ENCODE data around the gene NGDN.

DNA sequence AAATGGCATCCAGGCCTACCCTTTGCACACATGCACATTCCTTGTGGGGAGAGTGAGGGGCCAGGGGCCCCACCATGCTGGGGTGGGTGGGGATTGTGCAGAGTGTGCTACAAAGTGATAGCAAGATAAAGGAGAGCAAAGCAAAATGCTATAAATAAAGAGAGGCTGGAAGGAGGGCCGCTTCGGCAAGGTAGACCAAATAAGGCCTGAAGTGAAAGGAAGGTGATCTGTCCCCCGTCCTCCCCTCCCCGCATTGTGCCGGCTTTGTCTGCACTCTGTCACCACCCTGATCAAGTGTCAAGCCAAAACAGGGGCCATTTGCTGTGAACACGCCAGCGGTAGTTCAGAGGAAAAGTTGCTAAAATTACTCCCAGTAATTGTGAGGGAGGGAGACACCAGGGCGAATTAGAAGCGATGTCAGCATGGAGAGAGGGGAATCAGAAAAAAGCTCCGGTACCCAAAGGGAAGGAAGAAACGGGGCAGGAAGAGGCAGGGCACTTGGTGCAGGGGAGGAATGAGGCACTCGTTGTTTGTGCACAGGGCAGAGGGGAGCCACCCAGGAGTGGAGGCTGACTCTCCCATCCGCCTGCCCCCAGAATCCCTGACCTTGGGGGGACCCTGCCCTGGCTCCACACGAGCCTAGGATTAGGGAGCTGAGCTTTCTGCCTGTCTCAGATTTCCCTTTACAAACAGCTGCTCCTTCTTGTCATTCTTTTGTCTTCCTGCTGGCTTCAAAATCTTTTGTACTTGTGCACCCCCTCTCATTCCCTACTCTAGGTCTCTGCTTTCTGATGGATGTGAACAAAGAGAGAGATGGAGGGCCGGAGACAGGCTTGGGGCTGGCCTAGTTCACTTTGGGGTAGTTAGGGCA, 31.2 kb upstream of the NGDN start:
- TF ChIP-seq, protein P1, sequence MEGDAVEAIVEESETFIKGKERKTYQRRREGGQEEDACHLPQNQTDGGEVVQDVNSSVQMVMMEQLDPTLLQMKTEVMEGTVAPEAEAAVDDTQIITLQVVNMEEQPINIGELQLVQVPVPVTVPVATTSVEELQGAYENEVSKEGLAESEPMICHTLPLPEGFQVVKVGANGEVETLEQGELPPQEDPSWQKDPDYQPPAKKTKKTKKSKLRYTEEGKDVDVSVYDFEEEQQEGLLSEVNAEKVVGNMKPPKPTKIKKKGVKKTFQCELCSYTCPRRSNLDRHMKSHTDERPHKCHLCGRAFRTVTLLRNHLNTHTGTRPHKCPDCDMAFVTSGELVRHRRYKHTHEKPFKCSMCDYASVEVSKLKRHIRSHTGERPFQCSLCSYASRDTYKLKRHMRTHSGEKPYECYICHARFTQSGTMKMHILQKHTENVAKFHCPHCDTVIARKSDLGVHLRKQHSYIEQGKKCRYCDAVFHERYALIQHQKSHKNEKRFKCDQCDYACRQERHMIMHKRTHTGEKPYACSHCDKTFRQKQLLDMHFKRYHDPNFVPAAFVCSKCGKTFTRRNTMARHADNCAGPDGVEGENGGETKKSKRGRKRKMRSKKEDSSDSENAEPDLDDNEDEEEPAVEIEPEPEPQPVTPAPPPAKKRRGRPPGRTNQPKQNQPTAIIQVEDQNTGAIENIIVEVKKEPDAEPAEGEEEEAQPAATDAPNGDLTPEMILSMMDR (IDR thresholded peaks at IDR 0.05): no peak
- TF ChIP-seq EZH2 (IDR thresholded peaks at IDR 0.05): no peak
- no peak for TF ChIP-seq EZH2phosphoT487 (IDR thresholded peaks at IDR 0.05)

All from neural progenitor cell (in vitro differentiated cells).